Smooth muscle cell (in vitro differentiated cells): Measurements from ENCODE around the gene FBXO30. TPM values are rescaled to one million over a fixed set of nuclear protein-coding genes. Genes with fewer than 3 reads are reported as not detected.

Source experiments
- DNase-seq: peaks from one replicate; lab custom pipeline; 2025; ENCODE audit not compliant: unreplicated experiment; lab: John Stamatoyannopoulos, UW
- H2AFZ ChIP-seq: fragments of 200-600 bp; sonication (generic); 2 replicates; pipeline ENCODE4 v1.6.0; 2016; ENCODE audit warnings: antibody characterized with exemption, low read depth, mild to moderate bottlenecking
- H3F3A ChIP-seq: fragments of 200-600 bp; sonication (generic); 2 replicates; pipeline ENCODE4 v1.6.0; 2017; ENCODE audit warnings: antibody characterized with exemption, low read depth
- H3K27ac ChIP-seq: fragments of 200-600 bp; sonication (generic); 2 replicates; pipeline ENCODE4 v1.5.1; 2016; ENCODE audit warnings: low read depth, mild to moderate bottlenecking
- H3K27me3 ChIP-seq: fragments of 200-600 bp; sonication (generic); 2 replicates; pipeline ENCODE4 v1.6.1; 2016; ENCODE audit warnings: low read depth, mild to moderate bottlenecking
- H3K36me3 ChIP-seq: fragments of 200-600 bp; sonication (generic); 2 replicates; pipeline ENCODE4 v1.5.1; 2016; ENCODE audit warnings: low read depth
- H3K4me1 ChIP-seq: fragments of 200-600 bp; sonication (generic); 2 replicates; pipeline ENCODE4 v1.5.1; 2016; ENCODE audit warnings: low read depth
- H3K4me2 ChIP-seq: fragments of 200-600 bp; sonication (generic); 2 replicates; pipeline ENCODE4 v1.6.0; 2016; ENCODE audit warnings: mild to moderate bottlenecking
- H3K4me3 ChIP-seq: fragments of 200-600 bp; sonication (generic); 2 replicates; pipeline ENCODE4 v1.5.1; 2016; ENCODE audit warnings: mild to moderate bottlenecking
- H3K79me2 ChIP-seq: fragments of 200-600 bp; sonication (generic); 2 replicates; pipeline ENCODE4 v1.6.0; 2016; ENCODE audit warnings: low read depth, mild to moderate bottlenecking
- H3K9ac ChIP-seq: fragments of 200-600 bp; sonication (generic); 2 replicates; pipeline ENCODE4 v1.6.0; 2016; ENCODE audit warnings: low read depth
- H3K9me3 ChIP-seq: fragments of 200-600 bp; sonication (generic); replicated peaks from 2 replicates; pipeline ENCODE4 v1.5.1; 2016; ENCODE audit warnings: low read depth
- H4K20me1 ChIP-seq: fragments of 200-600 bp; sonication (generic); 2 replicates; pipeline ENCODE4 v1.6.0; 2016; ENCODE audit warnings: low read depth
- CTCF ChIP-seq: fragments of 200-600 bp; sonication (generic); IDR thresholded peaks from 2 replicates; pipeline ENCODE4 v1.5.1; 2017; ENCODE audit warnings: borderline replicate concordance, mild to moderate bottlenecking, antibody characterized with exemption; ENCODE audit not compliant: insufficient read depth, poor library complexity, severe bottlenecking
- WGBS: methylation state at CpG from one replicate; pipeline ENCODE4 v1.1.7; 2016; ENCODE audit warnings: low lambda C conversion rate; 5-methylcytosine and 5-hydroxymethylcytosine counted together
- polyA plus RNA-seq: library from polyadenylated mRNA; unstranded; fragments of >200 nt; fragmentation: Nextera tagmentation; extraction: Ambion mirVana; gene quantifications from 2 replicates; pipeline ENCODE4 v1.2.1, GENCODE V29; 2016
- total RNA-seq: library from RNA; depleted of rRNA; stranded (reverse); fragments of >200 nt; gene quantifications from 2 replicates; pipeline ENCODE4 v1.2.3, GENCODE V29; 2014

The FBXO30 gene
- total and polyA plus RNA-seq, 2 experiments from 2014 or later: 3.1 to 10.3 TPM

GRCh38 chr6:145823328-145823944 is 8.8 kb upstream of the FBXO30 start:
- H3K79me2 ChIP-seq: no peaks in the 10 kb centered on the region
- no peak overlapping the region for H3K9ac ChIP-seq
- no peaks in the 10 kb centered on the region for H3K27me3 ChIP-seq
- H3K4me1 ChIP-seq: no peaks in the 10 kb centered on the region
- no peak overlapping the region for H3K4me2 ChIP-seq
- H3K9me3 ChIP-seq: no peaks in the 10 kb centered on the region
- DNase-seq: no peak
- no peaks in the 10 kb centered on the region for H3K36me3 ChIP-seq
- no peak overlapping the region for H3K4me3 ChIP-seq
- 80% methylated on average over 1 of the region's 1 CpG for WGBS
- H4K20me1 ChIP-seq: no peaks in the 10 kb centered on the region
- H2AFZ ChIP-seq: no peak overlapping the region
- H3K27ac ChIP-seq: no peak overlapping the region
- no peaks in the 10 kb centered on the region for H3F3A ChIP-seq
- TF ChIP-seq CTCF: no peak

- Histone ChIP-seq H4K20me1 (no peaks in the 10 kb centered on the region), H3K79me2 (no peaks in the 10 kb centered on the region), H3K4me1 (no peaks in the 10 kb centered on the region), H3F3A (no peaks in the 10 kb centered on the region), H3K4me2 (no peak overlapping the region), H3K4me3 (no peak overlapping the region), H3K9ac (no peak overlapping the region), H3K27me3 (no peaks in the 10 kb centered on the region), H3K9me3 (no peaks in the 10 kb centered on the region), H3K27ac (no peak overlapping the region), H3K36me3 (no peaks in the 10 kb centered on the region), H2AFZ (no peak overlapping the region)
- no peak for TF ChIP-seq CTCF
- WGBS: 95% methylated on average over 2 of the region's 2 CpGs
- DNase-seq: no peak
These were observed 7.9 kb upstream of the FBXO30 start for GRCh38 chr6:145822456-145822855.

- Histone ChIP-seq H3K27ac (no peak overlapping the region), H3K4me1 (peaks cover 11% of the 10 kb centered on the region), H3K9me3 (no peaks in the 10 kb centered on the region), H3K4me3 (no peak overlapping the region), H3F3A (no peaks in the 10 kb centered on the region), H4K20me1 (no peaks in the 10 kb centered on the region), H3K27me3 (no peaks in the 10 kb centered on the region), H3K4me2 (no peak overlapping the region), H2AFZ (no peak overlapping the region), H3K9ac (no peak overlapping the region), H3K79me2 (no peaks in the 10 kb centered on the region), H3K36me3 (no peaks in the 10 kb centered on the region)
- DNase-seq: no peak
- 75% methylated on average over 1 of the region's 1 CpG for WGBS
- no peak for TF ChIP-seq CTCF
These were observed 5.4 kb upstream of the FBXO30 start for GRCh38 chr6:145819994-145820393.

GRCh38 chr6:145818796-145819195 is 4.2 kb upstream of the FBXO30 start:
- Histone ChIP-seq H3K36me3 (no peaks in the 10 kb centered on the region), H3K27me3 (no peaks in the 10 kb centered on the region), H2AFZ (no peak overlapping the region), H3K9ac (no peak overlapping the region), H3K9me3 (no peaks in the 10 kb centered on the region), H3K27ac (no peak overlapping the region), H3K4me2 (no peak overlapping the region), H3K79me2 (peaks cover 4% of the 10 kb centered on the region), H3F3A (no peaks in the 10 kb centered on the region), H3K4me3 (no peak overlapping the region), H3K4me1 (peaks cover 11% of the 10 kb centered on the region), H4K20me1 (no peaks in the 10 kb centered on the region)
- WGBS: 70% methylated on average over 2 of the region's 2 CpGs
- TF ChIP-seq CTCF: no peak
- no peak for DNase-seq
